HCT116 (cell line): ENCODE measurements around the gene CLDN9. TPM values are rescaled to one million over a fixed set of nuclear protein-coding genes. Genes with fewer than 3 reads are reported as not detected.

Experiments used
- ATAC-seq: fragments of 200-7000 bp; cut with Tn5 transposase; 2 replicates; pipeline ENCODE4 v1.9.1; 2020; ENCODE audit warnings: mild to moderate bottlenecking, moderate library complexity
- BruUV-seq: library from RNA; stranded (reverse); fragments of 400-500 nt; replicated peaks from 2 replicates; lab custom pipeline; 2021; lab: Mats Ljungman, UMichigan
- CTCF ChIA-PET: fragments of 300-600 bp; sonication (Branson Sonifier 250); formaldehyde crosslinking; loops from one replicate; lab custom pipeline; 2021; ENCODE audit warnings: antibody characterized with exemption; lab: Charles Lee
- POLR2A ChIA-PET: fragments of 300-600, 350-600 bp; sonication (Branson Sonifier 250); formaldehyde crosslinking; loops from one replicate; lab custom pipeline; 2021; ENCODE audit warnings: antibody characterized with exemption; lab: Charles Lee
- RAD21 ChIA-PET, 2 experiments: fragments of 300-600 bp; sonication (Branson Sonifier 250); formaldehyde crosslinking; loops; one replicate each; lab custom pipeline; 2023; ENCODE audit warnings: low total read pairs in 2 of 2; ENCODE audit not compliant: uncharacterized antibody in 2 of 2, unreplicated experiment in 2 of 2, low non-redundant PET in 1 of 2; lab: Charles Lee
- DNase-seq: peaks from one replicate; pipeline ENCODE4 v3.0.0-alpha.2; 2010; ENCODE audit warnings: low read depth, low spot score
- H2AFZ ChIP-seq: fragments of 200-600 bp; shearing (Covaris generic), sonication (generic); 2 replicates; pipeline ENCODE4 v1.6.1; 2017; ENCODE audit warnings: low read depth, mixed run types, mixed read lengths, antibody characterized with exemption, low read length; ENCODE audit not compliant: poor library complexity, severe bottlenecking
- H3K27ac ChIP-seq: 2 replicates; pipeline ENCODE4 v1.5.1; 2012; ENCODE audit warnings: low read depth, low read length
- H3K27me3 ChIP-seq: fragments of 200-600 bp; sonication (generic); 2 replicates; pipeline ENCODE4 v1.6.1; 2016; ENCODE audit warnings: mixed run types, low read length, mixed read lengths; ENCODE audit not compliant: insufficient read depth
- H3K36me3 ChIP-seq, 2 experiments: fragments of 200-500 bp in 1 of 2; fragments of 200-600 bp in 1 of 2; sonication (Bioruptor generic) in 1 of 2; sonication (generic) in 1 of 2; 2 replicates each; pipeline versions ENCODE4 v1.5.1 to v1.6.1; 2014 to 2016; ENCODE audit warnings: low read length in 2 of 2, inconsistent platforms in 1 of 2, mixed read lengths in 1 of 2, mixed run types in 1 of 2; ENCODE audit not compliant: insufficient read depth in 2 of 2, control insufficient read depth in 1 of 2
- H3K4me1 ChIP-seq, 2 experiments: fragments of 200-600 bp in 1 of 2; sonication (generic) in 1 of 2; 2 replicates each; pipeline versions ENCODE4 v1.5.1 to v1.6.1; 2012 to 2017; ENCODE audit warnings: low read length in 2 of 2, inconsistent platforms in 1 of 2, mild to moderate bottlenecking in 1 of 2, mixed read lengths in 1 of 2, mixed run types in 1 of 2, moderate library complexity in 1 of 2; ENCODE audit not compliant: insufficient read depth in 2 of 2, control insufficient read depth in 1 of 2
- H3K4me2 ChIP-seq: fragments of 200-600 bp; sonication (generic); 2 replicates; pipeline ENCODE4 v1.6.1; 2017; ENCODE audit warnings: mixed run types, low read length, mixed read lengths
- H3K4me3 ChIP-seq, 2 experiments: fragments of 200-600 bp in 1 of 2; sonication (generic) in 1 of 2; replicated peaks in 1 of 2; 2 replicates each; pipeline ENCODE4 v1.5.1; 2011 to 2016; ENCODE audit warnings: low read length in 2 of 2, control low read depth in 1 of 2, low read depth in 1 of 2, mild to moderate bottlenecking in 1 of 2, mixed read lengths in 1 of 2, mixed run types in 1 of 2
- H3K79me2 ChIP-seq: fragments of 200-600 bp; sonication (generic); 2 replicates; pipeline ENCODE4 v1.6.1; 2017; ENCODE audit warnings: mild to moderate bottlenecking, mixed run types, low read length, moderate library complexity, mixed read lengths; ENCODE audit not compliant: insufficient read depth
- H3K9ac ChIP-seq: fragments of 200-600 bp; sonication (generic); 2 replicates; pipeline ENCODE4 v1.6.1; 2016; ENCODE audit warnings: low read length, mixed read lengths
- H3K9me2 ChIP-seq: fragments of 200-600 bp; sonication (generic), shearing (Covaris generic); 2 replicates; pipeline ENCODE4 v1.6.1; 2017; ENCODE audit warnings: mixed run types, mild to moderate bottlenecking, moderate library complexity; ENCODE audit not compliant: insufficient read depth
- H3K9me3 ChIP-seq, 2 experiments: fragments of 200-500 bp in 1 of 2; fragments of 200-600 bp in 1 of 2; sonication (Bioruptor generic) in 1 of 2; sonication (generic) in 1 of 2; 2 replicates each; pipeline ENCODE4 v1.6.1; 2014 to 2017; ENCODE audit warnings: low read length in 2 of 2, mixed read lengths in 2 of 2, inconsistent platforms in 1 of 2, low read depth in 1 of 2, mild to moderate bottlenecking in 1 of 2, mixed run types in 1 of 2, moderate library complexity in 1 of 2; ENCODE audit not compliant: control insufficient read depth in 1 of 2, insufficient read depth in 1 of 2
- H4K20me1 ChIP-seq: fragments of 200-600 bp; sonication (generic), shearing (Covaris generic); 2 replicates; pipeline ENCODE4 v1.6.1; 2017; ENCODE audit warnings: mixed run types, mild to moderate bottlenecking, moderate library complexity; ENCODE audit not compliant: insufficient read depth
- ATF3 ChIP-seq: IDR thresholded peaks from 2 replicates; pipeline ENCODE4 v1.6.1; 2012
- CBX3 ChIP-seq: IDR thresholded peaks from 2 replicates; pipeline ENCODE4 v1.6.1; 2012; ENCODE audit warnings: low read depth
- CEBPB ChIP-seq: IDR thresholded peaks from 2 replicates; pipeline ENCODE4 v1.6.1; 2012; ENCODE audit warnings: low read depth
- EGR1 ChIP-seq: IDR thresholded peaks from 2 replicates; pipeline ENCODE4 v1.6.1; 2012; ENCODE audit warnings: low read depth
- ELF1 ChIP-seq: IDR thresholded peaks from 2 replicates; pipeline ENCODE4 v1.6.1; 2012; ENCODE audit warnings: low read depth, borderline replicate concordance
- EZH2phosphoT487 ChIP-seq: fragments of 200-600 bp; IDR thresholded peaks from 2 replicates; pipeline ENCODE4 v1.6.1; 2018; ENCODE audit warnings: antibody characterized with exemption, borderline replicate concordance
- FOSL1 ChIP-seq: IDR thresholded peaks from 2 replicates; pipeline ENCODE4 v1.6.1; 2012; ENCODE audit warnings: low read depth
- JUND ChIP-seq: IDR thresholded peaks from 2 replicates; pipeline ENCODE4 v1.6.1; 2012
- MAX ChIP-seq: IDR thresholded peaks from 2 replicates; pipeline ENCODE4 v1.6.1; 2012
- POLR2A ChIP-seq: IDR thresholded peaks from 2 replicates; pipeline ENCODE4 v1.7.0; 2011; ENCODE audit warnings: borderline replicate concordance; ENCODE audit not compliant: insufficient read depth, insufficient read length; ENCODE audit errors: extremely low read depth
- RAD21 ChIP-seq: IDR thresholded peaks from 2 replicates; pipeline ENCODE4 v1.6.1; 2012; ENCODE audit warnings: low read depth, mild to moderate bottlenecking
- SP1 ChIP-seq: IDR thresholded peaks from 2 replicates; pipeline ENCODE4 v1.6.1; 2012; ENCODE audit warnings: low read depth
- SRF ChIP-seq: IDR thresholded peaks from 2 replicates; pipeline ENCODE4 v1.6.1; 2012; ENCODE audit warnings: low read depth
- ZFX ChIP-seq: fragments of 450-650 bp; IDR thresholded peaks from 2 replicates; pipeline ENCODE4 v1.6.1; 2017
- intact Hi-C: fragments of 100-400 bp; cut with micrococcal nuclease; formaldehyde crosslinking; loops from 2 replicates; pipeline ENCODE4 v1.10.0; 2022
- total RNA-seq: library from RNA; stranded (reverse); gene quantifications from one replicate; pipeline ENCODE4 v1.2.1, GENCODE V29; 2021; ENCODE audit not compliant: unreplicated experiment
- TF ChIP-seq, protein P1 (sequence below), 3 experiments: fragments of 200-600 bp in 1 of 3; sonication (generic) in 1 of 3; IDR thresholded peaks in 2 of 3; conservative IDR thresholded peaks in 1 of 3; 2 replicates each; pipeline ENCODE4 v1.5.1; 2012 to 2017; ENCODE audit warnings: low read depth in 2 of 3, low read length in 2 of 3, antibody characterized with exemption in 1 of 3, borderline replicate concordance in 1 of 3, control low read depth in 1 of 3, mild to moderate bottlenecking in 1 of 3, mixed read lengths in 1 of 3, mixed run types in 1 of 3, moderate library complexity in 1 of 3; ENCODE audit not compliant: insufficient read depth in 1 of 3
- TF ChIP-seq, protein P2 (sequence below): IDR thresholded peaks from 2 replicates; pipeline ENCODE4 v1.6.1; 2012; ENCODE audit warnings: low read depth

The CLDN9 gene
- total RNA-seq, 1 experiment from 2014 or later, result 0.76 TPM

DNA sequence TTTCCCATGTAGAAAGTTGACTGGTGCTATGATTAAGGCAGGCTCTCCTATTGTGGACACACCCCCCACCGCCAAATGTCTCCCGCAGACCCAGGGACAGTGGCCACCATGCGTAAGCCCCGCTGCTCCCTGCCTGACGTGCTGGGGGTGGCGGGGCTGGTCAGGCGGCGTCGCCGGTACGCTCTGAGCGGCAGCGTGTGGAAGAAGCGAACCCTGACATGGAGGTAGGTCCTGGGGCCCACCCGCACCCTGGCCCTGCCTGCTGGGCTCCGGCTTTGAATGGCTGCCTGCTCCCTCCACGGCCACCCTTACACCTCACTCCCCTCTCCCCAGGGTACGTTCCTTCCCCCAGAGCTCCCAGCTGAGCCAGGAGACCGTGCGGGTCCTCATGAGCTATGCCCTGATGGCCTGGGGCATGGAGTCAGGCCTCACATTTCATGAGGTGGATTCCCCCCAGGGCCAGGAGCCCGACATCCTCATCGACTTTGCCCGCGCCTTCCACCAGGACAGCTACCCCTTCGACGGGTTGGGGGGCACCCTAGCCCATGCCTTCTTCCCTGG, 37.3 kb downstream of the CLDN9 start:
- intact Hi-C loops, result loop anchor here (10.0 kb wide), 1 partner anchor 125 kb away; no protein-coding TSS in a partner anchor
- CTCF ChIA-PET, result interaction anchor here (4.3 kb wide), 1 partner anchor 9 kb away, joined by 16 read pairs; no protein-coding TSS in a partner anchor
- H3K27me3 ChIP-seq, result no peaks in the 10 kb centered on the region

More for the DNA sequence above, 37.3 kb downstream of the CLDN9 start:
- Histone ChIP-seq H2AFZ (no peak overlapping the region), H3K79me2 (no peaks in the 10 kb centered on the region), H3K36me3 (no peaks in the 10 kb centered on the region), H4K20me1 (no peaks in the 10 kb centered on the region), H3K9ac (no peak overlapping the region), H3K9me3 (no peaks in the 10 kb centered on the region), H3K4me1 (peaks cover 0 to 27% of the 10 kb centered on the region in 2 experiments; a peak in 1 of 4 replicates), H3K4me2 (no peak overlapping the region), H3K9me2 (no peaks in the 10 kb centered on the region), H3K4me3 (no peak overlapping the region), H3K27ac (no peak overlapping the region)
- POLR2A ChIA-PET, result interaction anchor here (1.3 kb wide), 1 partner anchor 10 kb away, joined by 3 read pairs; no protein-coding TSS in a partner anchor
- RAD21 ChIA-PET, result no interaction called here
- ATAC-seq, result no peak
- no peak for DNase-seq
- no peak for TF ChIP-seq SRF
- TF ChIP-seq EGR1, result no peak
- no peak for TF ChIP-seq CBX3
- no peak for TF ChIP-seq JUND
- TF ChIP-seq, protein P1, sequence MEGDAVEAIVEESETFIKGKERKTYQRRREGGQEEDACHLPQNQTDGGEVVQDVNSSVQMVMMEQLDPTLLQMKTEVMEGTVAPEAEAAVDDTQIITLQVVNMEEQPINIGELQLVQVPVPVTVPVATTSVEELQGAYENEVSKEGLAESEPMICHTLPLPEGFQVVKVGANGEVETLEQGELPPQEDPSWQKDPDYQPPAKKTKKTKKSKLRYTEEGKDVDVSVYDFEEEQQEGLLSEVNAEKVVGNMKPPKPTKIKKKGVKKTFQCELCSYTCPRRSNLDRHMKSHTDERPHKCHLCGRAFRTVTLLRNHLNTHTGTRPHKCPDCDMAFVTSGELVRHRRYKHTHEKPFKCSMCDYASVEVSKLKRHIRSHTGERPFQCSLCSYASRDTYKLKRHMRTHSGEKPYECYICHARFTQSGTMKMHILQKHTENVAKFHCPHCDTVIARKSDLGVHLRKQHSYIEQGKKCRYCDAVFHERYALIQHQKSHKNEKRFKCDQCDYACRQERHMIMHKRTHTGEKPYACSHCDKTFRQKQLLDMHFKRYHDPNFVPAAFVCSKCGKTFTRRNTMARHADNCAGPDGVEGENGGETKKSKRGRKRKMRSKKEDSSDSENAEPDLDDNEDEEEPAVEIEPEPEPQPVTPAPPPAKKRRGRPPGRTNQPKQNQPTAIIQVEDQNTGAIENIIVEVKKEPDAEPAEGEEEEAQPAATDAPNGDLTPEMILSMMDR (IDR thresholded peaks at IDR 0.05 in 2 of 3, conservative IDR thresholded peaks at IDR 0.05 in 1 of 3; ENCODE audit: borderline replicate concordance in 1 of 3, insufficient read depth in 1 of 3, low read depth in 2 of 3, low read length in 2 of 3), result no peak
- TF ChIP-seq SP1, result no peak
- TF ChIP-seq ZFX, result no peak
- TF ChIP-seq CEBPB, result no peak
- no peak for TF ChIP-seq EZH2phosphoT487
- TF ChIP-seq, protein P2, sequence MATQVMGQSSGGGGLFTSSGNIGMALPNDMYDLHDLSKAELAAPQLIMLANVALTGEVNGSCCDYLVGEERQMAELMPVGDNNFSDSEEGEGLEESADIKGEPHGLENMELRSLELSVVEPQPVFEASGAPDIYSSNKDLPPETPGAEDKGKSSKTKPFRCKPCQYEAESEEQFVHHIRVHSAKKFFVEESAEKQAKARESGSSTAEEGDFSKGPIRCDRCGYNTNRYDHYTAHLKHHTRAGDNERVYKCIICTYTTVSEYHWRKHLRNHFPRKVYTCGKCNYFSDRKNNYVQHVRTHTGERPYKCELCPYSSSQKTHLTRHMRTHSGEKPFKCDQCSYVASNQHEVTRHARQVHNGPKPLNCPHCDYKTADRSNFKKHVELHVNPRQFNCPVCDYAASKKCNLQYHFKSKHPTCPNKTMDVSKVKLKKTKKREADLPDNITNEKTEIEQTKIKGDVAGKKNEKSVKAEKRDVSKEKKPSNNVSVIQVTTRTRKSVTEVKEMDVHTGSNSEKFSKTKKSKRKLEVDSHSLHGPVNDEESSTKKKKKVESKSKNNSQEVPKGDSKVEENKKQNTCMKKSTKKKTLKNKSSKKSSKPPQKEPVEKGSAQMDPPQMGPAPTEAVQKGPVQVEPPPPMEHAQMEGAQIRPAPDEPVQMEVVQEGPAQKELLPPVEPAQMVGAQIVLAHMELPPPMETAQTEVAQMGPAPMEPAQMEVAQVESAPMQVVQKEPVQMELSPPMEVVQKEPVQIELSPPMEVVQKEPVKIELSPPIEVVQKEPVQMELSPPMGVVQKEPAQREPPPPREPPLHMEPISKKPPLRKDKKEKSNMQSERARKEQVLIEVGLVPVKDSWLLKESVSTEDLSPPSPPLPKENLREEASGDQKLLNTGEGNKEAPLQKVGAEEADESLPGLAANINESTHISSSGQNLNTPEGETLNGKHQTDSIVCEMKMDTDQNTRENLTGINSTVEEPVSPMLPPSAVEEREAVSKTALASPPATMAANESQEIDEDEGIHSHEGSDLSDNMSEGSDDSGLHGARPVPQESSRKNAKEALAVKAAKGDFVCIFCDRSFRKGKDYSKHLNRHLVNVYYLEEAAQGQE, result no peak
- no peak for TF ChIP-seq POLR2A
- no peak for TF ChIP-seq FOSL1
- no peak for TF ChIP-seq MAX
- TF ChIP-seq ELF1, result no peak
- no peak for TF ChIP-seq ATF3
- TF ChIP-seq RAD21, result no peak
- BruUV-seq, result no TSS peak
